HG03280 (cell line): ENCODE data around the gene ZXDC.

Source experiments
- ATAC-seq: cut with Tn5 transposase; IDR thresholded peaks from one replicate; pipeline ENCODE4 v1.9.1; 2021; ENCODE audit warnings: mild to moderate bottlenecking, moderate library complexity; ENCODE audit not compliant: unreplicated experiment

ZXDC gene

GRCh38 chr3:126418661-126419131, 57.0 kb downstream of the ZXDC start:
- ATAC-seq, result no peak

DNA sequence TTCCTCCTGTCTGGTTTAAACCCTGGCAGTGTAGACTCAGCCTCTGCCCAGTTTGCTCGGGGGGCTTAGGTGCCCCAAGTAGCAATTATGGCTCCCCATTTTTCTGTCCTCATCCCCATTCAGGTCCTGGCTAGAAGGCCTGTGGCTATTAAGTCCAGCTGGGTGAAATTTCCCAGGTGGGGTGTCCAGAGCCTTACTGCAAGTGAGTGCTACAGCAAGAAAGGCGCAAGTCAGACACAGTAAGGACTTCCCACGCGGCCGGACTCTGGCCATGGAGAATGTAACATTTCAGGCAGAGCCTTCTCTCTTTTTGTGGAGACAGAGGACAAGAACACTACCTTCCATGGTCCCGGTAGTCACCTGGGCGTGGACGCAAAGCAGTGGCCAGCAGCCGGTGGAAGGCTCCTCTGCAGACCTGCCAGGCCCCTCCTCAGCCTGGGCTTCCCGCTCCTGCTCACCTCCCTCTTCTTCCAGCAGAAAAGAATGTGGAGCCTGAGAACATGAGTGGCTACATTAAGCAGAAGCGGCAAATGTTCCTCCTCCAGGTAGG, 57.6 kb downstream of the ZXDC start:
- ATAC-seq, result no peak

- ATAC-seq, result no peak
These were observed 58.2 kb downstream of the ZXDC start for GRCh38 chr3:126417515-126417914.

DNA sequence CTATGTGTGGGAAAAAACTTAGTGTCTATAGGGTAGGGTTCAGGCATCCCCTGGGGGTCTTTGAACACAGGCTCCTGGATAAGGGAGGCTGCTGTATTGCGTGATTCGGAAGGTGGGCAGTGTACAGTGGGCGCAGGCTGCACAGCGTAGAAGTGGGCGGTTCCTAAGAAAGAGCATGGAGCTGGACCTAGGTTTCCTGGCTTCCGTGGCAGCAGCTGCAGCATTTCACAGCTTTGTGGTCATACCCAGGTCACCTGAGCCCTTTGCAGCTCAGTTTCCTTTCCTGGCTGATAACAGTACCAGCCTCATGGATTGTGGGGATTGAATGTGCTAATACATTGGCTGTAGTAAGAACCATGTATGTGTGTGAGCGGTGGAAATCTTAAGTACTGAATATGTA, 58.7 kb downstream of the ZXDC start:
- no peak for ATAC-seq

DNA sequence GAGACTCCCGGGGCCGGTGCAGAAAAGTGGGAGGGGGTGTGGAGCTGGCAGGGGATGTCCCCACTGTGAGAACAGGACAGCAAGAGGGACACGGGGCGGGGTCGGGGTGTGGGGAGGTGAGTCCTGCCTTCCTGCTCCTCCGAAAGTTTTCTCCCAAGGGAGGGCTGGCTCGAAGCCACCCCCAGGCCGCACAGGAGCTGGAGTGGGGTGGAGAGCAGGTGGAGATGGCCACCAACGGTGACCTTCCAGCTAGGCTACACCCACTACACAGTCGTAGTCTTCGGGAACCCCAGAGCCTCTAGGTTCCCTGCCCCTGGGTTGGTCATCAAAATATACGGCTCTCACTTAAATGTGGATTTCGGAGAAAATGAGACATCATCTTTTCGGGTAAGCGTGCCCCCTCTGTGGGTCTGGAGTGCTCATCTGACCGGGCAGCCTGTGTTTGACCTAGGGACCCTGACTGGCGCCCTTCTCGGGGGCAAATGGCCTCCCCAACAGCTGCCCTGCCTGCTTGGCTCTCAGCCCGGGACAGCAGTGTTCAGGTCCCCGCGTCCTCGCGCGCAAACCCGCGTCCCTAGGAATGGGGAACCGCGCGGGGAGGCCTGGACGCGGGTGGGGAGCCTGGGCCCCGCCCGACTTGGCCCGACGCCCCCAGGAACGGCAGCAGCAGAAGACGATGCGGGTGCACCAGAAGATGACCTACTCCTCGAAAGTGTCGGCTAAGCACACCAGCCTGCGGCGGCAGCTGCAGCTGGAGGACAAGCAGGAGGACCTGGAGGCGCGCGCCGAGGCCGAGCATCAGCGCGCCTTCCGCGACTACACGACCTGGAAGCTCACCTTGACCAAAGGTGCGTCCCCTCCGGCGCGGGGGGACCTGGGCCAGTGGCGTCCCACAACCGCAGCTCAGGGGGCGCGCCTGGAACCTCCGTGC, 59.8 kb downstream of the ZXDC start:
- no peak for ATAC-seq

DNA sequence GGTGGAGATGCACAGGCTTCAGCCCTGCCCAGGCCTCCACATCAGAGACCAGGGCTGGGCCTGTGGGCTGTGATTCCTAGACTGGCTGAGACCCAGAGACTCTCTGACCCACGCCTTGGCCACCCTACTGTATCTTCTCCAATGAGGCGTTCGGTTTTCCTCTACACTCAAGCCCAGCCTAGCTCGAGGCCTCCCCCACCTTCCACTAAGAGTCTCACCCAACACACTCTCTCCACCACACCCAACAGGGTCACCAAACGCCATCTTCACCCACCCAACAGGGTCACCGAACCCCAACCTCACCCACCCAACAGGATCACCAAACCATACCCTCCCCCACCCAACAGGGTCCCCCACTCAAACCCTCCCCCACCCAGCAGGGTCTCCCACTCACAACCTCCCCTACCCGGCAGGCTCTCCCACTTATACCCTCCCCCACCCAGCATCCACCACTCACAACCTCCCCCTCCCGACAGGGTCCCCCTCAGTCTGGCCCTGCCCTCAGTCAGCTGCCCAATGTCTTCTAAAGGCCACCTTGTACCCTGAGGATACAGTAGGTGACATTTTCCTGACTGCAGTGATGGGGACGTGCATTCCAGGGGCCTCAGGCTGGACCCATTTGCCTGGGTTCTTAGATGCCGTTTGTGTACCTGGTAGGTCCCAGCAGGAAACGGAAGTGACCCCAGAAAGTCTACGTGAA, 60.6 kb downstream of the ZXDC start:
- no peak for ATAC-seq

- no peak for ATAC-seq
These were observed 61.3 kb downstream of the ZXDC start for GRCh38 chr3:126414406-126414805.

- ATAC-seq, result no peak
These were observed 62.0 kb downstream of the ZXDC start for GRCh38 chr3:126413693-126414080.

DNA sequence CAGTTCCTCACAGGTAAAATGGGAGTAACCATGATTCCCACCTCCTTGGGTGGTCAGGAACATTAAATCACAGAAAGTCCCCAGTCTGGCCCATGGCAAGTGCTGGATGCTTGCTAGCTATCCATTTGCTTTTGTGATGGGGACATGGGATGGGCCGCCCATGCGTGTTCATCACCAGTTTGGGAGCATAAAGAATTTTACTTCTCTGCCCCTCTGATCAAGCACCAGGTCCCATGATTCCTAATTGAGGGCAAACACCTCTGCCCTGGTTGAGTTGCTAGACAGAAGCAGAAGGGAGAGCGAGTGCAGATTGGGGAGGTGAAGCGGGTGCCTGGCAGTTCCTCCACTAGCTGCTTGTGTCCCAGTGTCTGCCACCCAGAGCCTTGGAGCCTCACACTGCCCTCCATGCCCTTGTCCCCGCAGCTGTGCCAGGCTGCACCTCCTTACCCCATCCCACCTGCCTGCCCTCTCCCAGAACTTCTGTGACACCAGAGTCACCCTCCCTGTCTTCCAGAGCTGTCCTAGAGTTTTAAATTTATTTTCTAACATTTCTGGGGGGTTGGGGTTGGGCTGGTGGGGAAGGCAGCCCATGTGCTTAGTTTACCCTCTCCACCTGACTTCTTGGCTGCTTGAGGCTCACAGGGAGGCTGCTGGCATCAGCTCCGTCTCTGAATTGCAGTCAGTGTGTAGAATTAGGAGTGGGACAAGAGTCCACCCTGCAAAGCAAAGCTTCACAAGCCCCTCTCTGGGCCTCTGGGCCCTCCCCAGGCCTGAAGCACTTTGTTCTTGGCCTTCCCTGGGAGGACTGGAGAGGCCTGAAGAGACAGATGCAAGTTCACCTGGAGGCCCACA, 62.6 kb downstream of the ZXDC start:
- no peak for ATAC-seq

DNA sequence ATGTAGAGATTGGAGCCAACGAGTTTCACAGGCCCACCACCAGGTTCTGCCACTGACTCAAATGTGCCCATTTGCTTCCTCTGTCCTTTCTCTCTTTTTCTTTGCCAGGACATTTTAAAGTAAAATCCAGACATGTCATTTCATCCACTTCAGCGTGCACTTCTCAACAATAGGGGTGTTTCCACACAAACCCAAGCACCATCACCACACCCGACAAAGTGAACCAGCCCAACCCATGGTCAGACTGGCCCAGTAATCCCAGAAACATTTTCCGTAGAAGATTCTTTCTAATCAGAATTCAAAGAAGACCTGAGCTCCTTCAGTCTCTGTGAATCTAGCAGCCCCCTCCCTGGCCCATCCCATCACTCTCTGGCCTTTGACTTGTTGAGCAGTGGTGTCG, 67.6 kb downstream of the ZXDC start:
- ATAC-seq, result no peak

DNA sequence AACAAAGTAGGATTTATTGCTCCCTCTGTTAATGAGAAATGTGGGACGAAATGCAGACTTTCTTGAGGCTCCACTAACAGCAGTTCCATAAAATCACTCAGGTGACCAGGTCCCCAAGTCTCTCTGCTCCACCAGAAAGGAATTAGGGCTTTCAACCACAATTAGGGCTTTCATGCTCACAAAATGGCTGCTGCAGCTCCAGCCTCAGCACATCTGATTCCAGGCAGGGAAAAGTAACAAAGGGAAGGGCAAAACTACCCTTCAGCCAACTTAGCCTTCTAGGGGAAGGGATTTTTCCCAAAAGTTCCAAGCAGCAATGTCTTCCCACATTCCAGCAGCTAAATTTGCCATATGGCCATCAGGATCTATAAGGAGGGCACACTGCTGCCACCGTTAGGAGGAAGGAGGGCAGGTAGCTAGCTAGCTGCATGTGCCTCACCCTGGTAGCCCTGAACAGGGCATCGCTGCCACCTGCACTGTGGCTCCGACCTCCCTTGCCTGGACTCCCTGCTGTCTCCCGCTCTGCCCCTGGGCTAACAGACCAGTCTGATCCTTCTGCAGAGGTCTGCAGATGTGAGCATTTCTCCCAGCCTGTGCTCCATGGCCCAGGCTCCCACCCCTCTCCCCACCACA, 68.2 kb downstream of the ZXDC start:
- no peak for ATAC-seq

DNA sequence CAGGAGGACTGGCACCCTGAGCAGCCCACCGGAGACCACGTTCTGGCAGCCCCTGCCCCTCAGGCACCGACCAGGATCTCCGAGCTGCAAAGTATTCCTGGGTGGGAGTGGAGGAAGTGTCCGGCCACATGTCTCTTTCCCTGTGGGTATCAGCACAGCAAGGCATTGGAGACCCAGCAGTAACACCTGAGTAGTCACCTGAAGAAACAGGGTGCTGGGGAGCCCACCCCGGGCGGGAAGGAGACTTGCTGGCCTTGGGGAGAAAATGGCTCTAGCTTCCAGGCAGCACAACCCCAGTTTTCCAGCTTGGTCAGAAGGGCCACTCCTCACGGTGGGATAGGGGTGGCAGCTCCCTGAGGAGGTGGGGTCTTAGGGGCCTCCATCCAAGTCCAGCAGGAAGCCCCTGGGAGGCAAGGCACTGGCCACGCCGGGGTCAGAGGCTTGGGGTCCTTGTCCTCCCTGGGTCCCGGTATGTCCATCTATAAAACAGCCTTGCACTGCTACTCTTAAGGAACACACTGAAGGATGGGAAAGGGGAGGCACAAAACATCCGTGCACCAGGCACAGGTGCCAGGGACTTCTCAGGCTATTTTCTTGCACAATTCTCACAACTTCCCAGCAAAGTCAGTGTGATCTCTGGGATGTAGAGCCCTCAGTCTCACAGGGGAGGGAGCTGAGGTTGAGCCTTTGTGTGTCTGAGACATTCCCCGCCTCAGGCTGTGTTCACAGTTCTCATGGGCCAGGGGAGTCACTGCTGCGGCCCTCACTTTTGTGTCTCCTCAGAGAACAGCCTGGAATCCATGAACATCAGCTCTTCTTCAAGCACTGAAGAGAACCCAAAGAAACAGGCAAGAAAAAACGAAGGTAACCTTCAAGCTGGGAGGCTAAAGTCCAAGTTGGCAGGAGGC, 69.0 kb downstream of the ZXDC start:
- no peak for ATAC-seq

DNA sequence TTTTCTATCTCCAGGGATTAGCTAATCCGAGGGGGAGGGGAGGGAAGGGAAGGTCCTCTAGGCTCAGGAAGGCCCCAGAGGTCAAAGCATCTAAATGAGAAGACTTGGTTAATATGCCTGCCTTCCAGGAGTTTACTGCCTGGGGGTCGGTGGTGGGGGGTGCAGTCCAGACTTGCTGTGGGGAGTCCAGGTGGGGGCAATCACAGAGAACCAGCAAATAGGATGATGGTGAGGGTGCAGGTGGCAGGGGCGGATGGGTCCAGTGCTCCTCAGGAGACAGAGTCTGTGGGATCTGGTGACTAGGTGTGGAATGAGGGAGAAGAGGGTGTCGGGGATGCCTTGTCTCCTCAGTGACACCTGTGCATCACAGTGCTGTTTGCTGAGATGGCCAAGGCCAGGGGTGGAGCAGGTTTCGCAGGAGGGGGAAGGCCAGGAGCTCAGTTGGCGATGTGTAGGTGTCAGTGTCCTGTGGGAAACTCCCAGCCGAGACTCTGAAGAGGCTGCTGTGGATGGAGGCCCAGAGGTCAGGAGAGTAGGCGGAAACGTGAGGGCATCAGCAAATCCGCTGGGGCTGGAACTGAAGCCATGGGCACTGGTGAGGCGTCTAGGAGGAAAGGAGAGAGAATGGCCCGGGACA, 72.9 kb downstream of the ZXDC start:
- ATAC-seq, result no peak

- ATAC-seq, result no peak
These were observed 73.5 kb downstream of the ZXDC start for GRCh38 chr3:126402178-126402577.

DNA sequence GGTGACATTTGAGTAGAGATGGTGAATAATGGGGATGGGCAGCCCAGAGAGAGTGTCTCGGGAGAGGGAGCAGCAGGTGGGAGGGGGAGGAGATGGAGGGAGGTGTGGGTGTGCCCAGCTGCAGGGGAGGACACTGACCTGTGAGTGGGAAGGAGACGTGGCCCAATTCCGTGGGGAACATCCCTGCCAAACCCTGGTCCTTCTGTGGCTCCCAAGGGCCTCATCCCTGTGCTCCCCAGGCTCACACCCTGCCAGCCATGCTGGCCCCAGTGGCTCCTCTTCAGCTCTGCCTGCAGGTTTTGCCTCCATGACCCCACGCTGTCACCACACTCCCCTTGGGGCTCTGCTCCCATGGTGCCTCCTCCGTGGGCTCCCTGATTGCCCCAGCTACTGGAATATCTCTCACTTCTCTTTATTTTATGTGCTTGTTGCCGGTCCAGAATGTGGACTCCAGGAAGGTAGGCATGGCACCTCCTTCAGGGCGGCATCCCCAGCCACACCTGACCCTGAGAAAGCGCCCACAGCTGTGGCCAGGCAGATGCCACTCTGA, 74.0 kb downstream of the ZXDC start:
- no peak for ATAC-seq

GRCh38 chr3:126399756-126400155, 75.9 kb downstream of the ZXDC start:
- no peak for ATAC-seq

DNA sequence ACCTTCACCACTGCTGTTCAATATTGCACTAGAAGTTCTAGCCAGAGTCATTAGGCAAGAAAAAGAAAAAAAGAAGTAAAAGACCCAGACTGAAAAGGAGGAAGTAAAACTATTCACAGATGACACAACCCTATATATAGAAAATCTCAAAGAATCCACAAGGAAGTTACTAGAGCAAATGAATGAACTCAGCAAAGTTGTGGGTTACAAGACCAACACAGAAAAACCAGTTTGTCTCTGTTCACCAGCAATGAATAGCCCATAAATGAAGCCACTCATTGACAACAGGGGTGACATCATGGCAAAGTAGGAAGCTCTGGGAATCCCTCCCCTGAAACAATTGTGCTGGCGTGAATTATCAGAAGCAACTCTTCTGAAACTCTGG, 76.3 kb downstream of the ZXDC start:
- no peak for ATAC-seq

GRCh38 chr3:126398423-126399350, 77.0 kb downstream of the ZXDC start:
- no peak for ATAC-seq
